Measurements from ENCODE around the gene CNTNAP2.

DNA sequence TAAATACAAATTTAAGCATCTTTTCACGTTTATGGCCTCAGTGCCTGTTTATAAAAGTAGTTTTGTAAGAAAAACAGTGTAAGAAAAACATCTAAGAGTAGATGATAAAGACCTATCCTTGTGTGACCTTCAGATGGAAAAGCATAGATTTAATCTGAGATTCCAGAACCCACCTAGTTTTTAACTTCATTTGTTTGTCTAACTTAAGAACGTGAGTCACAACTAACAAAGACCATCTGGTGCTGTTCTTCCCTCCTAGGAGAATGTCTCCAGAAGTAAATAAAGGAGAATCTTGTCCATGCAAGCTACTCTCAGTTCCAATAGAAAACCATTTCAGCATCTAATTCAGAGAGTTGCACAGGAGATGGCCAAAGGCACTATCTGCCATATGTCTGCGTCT is 2208.6 kb downstream of the CNTNAP2 start:
- no peak for TF ChIP-seq CTCF (IDR thresholded peaks at IDR 0.05)
- TF ChIP-seq POLR2A (IDR thresholded peaks at IDR 0.05), result no peak
- no peak for TF ChIP-seq EP300 (IDR thresholded peaks at IDR 0.05)
